Tibial artery (tissue), 4 donors: Measurements from ENCODE around the gene GALNT10.

Experiments
- DNase-seq, 2 donors: peaks; one replicate each; pipeline ENCODE4 v3.0.0-alpha.2; 2019
- H3K27ac ChIP-seq, 2 donors: fragments of 200-600 bp; sonication (generic) in 1 of 2; 1 replicate in 1 of 2; 2 replicates in 1 of 2; pipeline ENCODE4 v1.5.1; 2018 to 2019; ENCODE audit warnings: mild to moderate bottlenecking in 1 of 2
- H3K27me3 ChIP-seq, 2 donors: fragments of 200-600 bp; sonication (generic) in 1 of 2; one replicate each; pipeline versions ENCODE4 v1.5.1 to v1.6.0; 2016 to 2019
- H3K36me3 ChIP-seq, 3 donors: fragments of 200-600 bp; sonication (generic) in 2 of 3; one replicate each; pipeline ENCODE4 v1.5.1; 2016 to 2019; ENCODE audit warnings: mild to moderate bottlenecking in 2 of 3
- H3K4me1 ChIP-seq, 4 donors: fragments of 200-600 bp; sonication (generic) in 2 of 4; 1 replicate in 3 of 4; 2 replicates in 1 of 4; pipeline ENCODE4 v1.5.1; 2016 to 2019
- H3K4me3 ChIP-seq, 2 donors: fragments of 200-600 bp; sonication (generic) in 1 of 2; 1 replicate in 1 of 2; 2 replicates in 1 of 2; pipeline ENCODE4 v1.5.1; 2018 to 2019; ENCODE audit warnings: mild to moderate bottlenecking in 2 of 2
- H3K9me3 ChIP-seq, 3 donors: fragments of 200-600 bp; sonication (generic) in 1 of 3; one replicate each; pipeline ENCODE4 v1.5.1; 2016 to 2019
- intact Hi-C: fragments of 100-400 bp; cut with DNase I; formaldehyde crosslinking; loops from one replicate; pipeline ENCODE4 v1.15.0; 2023; ENCODE audit warnings: low total_unique reads
- TF ChIP-seq, protein P1 (sequence below), 2 experiments: fragments of 200-600 bp in 1 of 2; fragments of 450-650 bp in 1 of 2; IDR thresholded peaks; one replicate each; pipeline ENCODE4 v1.5.1; 2017 to 2019; ENCODE audit warnings: antibody characterized with exemption in 2 of 2, mild to moderate bottlenecking in 1 of 2, moderate library complexity in 1 of 2

The GALNT10 gene

GRCh38 chr5:154467655-154468354, 277.3 kb downstream of the GALNT10 start:
- Histone ChIP-seq H3K27me3 (peaks cover 0 to 31% of the 10 kb centered on the region in 2 donors), H3K4me3 (no peak overlapping the region), H3K9me3 (no peaks in the 10 kb centered on the region), H3K4me1 (peaks cover 0 to 3% (median 2%) of the 10 kb centered on the region in 4 donors), H3K36me3 (peaks cover 0 to 13% (median 0%) of the 10 kb centered on the region in 3 donors), H3K27ac (no peak overlapping the region)
- TF ChIP-seq, protein P1, sequence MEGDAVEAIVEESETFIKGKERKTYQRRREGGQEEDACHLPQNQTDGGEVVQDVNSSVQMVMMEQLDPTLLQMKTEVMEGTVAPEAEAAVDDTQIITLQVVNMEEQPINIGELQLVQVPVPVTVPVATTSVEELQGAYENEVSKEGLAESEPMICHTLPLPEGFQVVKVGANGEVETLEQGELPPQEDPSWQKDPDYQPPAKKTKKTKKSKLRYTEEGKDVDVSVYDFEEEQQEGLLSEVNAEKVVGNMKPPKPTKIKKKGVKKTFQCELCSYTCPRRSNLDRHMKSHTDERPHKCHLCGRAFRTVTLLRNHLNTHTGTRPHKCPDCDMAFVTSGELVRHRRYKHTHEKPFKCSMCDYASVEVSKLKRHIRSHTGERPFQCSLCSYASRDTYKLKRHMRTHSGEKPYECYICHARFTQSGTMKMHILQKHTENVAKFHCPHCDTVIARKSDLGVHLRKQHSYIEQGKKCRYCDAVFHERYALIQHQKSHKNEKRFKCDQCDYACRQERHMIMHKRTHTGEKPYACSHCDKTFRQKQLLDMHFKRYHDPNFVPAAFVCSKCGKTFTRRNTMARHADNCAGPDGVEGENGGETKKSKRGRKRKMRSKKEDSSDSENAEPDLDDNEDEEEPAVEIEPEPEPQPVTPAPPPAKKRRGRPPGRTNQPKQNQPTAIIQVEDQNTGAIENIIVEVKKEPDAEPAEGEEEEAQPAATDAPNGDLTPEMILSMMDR (IDR thresholded peaks at IDR 0.05): peak; percentile 71 to 88
- peak; percentile 60 to 77 for DNase-seq
- intact Hi-C loops: loop anchor here (2.0 kb wide), 1 partner anchor 143 kb away; no protein-coding TSS in a partner anchor

- intact Hi-C loops: no loop called here
- Histone ChIP-seq H3K9me3 (no peaks in the 10 kb centered on the region), H3K27me3 (peaks cover 8 to 54% of the 10 kb centered on the region in 2 donors), H3K4me1 (peaks cover 0 to 17% (median 13%) of the 10 kb centered on the region in 4 donors), H3K27ac (no peak overlapping the region), H3K4me3 (no peak overlapping the region), H3K36me3 (no peaks in the 10 kb centered on the region)
- TF ChIP-seq, protein P1 (IDR thresholded peaks at IDR 0.05): no peak
- no peak for DNase-seq
Measured at GRCh38 chr5:154470137-154470536, 279.6 kb downstream of the GALNT10 start.
